ENCODE measurements around the gene TCAP. TPM values are rescaled to one million over a fixed set of nuclear protein-coding genes. Genes with fewer than 3 reads are reported as not detected.

Gene TCAP
- polyA plus RNA-seq, 1 of the 3 experiments (the other 2 are of a cell fraction) = 0.43 TPM

GRCh38 chr17:39673335-39674081 is 8.4 kb downstream of the TCAP start:
- Histone ChIP-seq H4K20me1 (ENCODE audit: insufficient read depth) (no peaks in the 10 kb centered on the region), H3K27me3 (ENCODE audit: insufficient read depth) (no peaks in the 10 kb centered on the region), H3K4me2 (no peak overlapping the region), H3K4me3 (ENCODE audit: low read depth in 2 of 2, low read length in 1 of 2) (no peak overlapping the region), H2AFZ (ENCODE audit: low read depth) (no peak overlapping the region), H3K36me3 (replicated peaks in 1 of 2; ENCODE audit: control insufficient read depth in 1 of 2, insufficient read depth in 2 of 2, low read length in 1 of 2) (no peaks in the 10 kb centered on the region), H3K4me1 (ENCODE audit: control insufficient read depth in 1 of 2, insufficient read depth in 2 of 2, low read depth in 1 of 2, low read length in 1 of 2) (peaks cover 0 to 2% of the 10 kb centered on the region in 2 experiments; a peak in 1 of 4 replicates), H3K27ac (ENCODE audit: low read depth in 2 of 2, low read length in 1 of 2) (no peak overlapping the region), H3F3A (replicated peaks; ENCODE audit: insufficient read depth) (no peaks in the 10 kb centered on the region), H3K9me3 (no peaks in the 10 kb centered on the region), H3K9ac (no peak overlapping the region), H3K9me2 (no peaks in the 10 kb centered on the region), H3K79me2 (ENCODE audit: insufficient read depth) (no peaks in the 10 kb centered on the region)
- 36% methylated on average over 6 of the region's 13 CpGs for WGBS (ENCODE audit: low lambda C conversion rate)
- no peak for TF ChIP-seq USF1 (IDR thresholded peaks at IDR 0.05; ENCODE audit: borderline replicate concordance, low read depth)
- no peak for TF ChIP-seq RCOR1 (IDR thresholded peaks at IDR 0.05; ENCODE audit: low read length)
- TF ChIP-seq GATA2 (CRISPR knock-in tag; IDR thresholded peaks at IDR 0.05) = no peak
- no peak for TF ChIP-seq POLR2AphosphoS5 (IDR thresholded peaks at IDR 0.05; ENCODE audit: low read depth, low read length)
- no peak for TF ChIP-seq TEAD4 (IDR thresholded peaks at IDR 0.05; ENCODE audit: borderline replicate concordance, insufficient read depth)
- TF ChIP-seq RFX5 (IDR thresholded peaks at IDR 0.05; ENCODE audit: low read length) = no peak
- TF ChIP-seq, protein P1, sequence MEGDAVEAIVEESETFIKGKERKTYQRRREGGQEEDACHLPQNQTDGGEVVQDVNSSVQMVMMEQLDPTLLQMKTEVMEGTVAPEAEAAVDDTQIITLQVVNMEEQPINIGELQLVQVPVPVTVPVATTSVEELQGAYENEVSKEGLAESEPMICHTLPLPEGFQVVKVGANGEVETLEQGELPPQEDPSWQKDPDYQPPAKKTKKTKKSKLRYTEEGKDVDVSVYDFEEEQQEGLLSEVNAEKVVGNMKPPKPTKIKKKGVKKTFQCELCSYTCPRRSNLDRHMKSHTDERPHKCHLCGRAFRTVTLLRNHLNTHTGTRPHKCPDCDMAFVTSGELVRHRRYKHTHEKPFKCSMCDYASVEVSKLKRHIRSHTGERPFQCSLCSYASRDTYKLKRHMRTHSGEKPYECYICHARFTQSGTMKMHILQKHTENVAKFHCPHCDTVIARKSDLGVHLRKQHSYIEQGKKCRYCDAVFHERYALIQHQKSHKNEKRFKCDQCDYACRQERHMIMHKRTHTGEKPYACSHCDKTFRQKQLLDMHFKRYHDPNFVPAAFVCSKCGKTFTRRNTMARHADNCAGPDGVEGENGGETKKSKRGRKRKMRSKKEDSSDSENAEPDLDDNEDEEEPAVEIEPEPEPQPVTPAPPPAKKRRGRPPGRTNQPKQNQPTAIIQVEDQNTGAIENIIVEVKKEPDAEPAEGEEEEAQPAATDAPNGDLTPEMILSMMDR (IDR thresholded peaks at IDR 0.05) = no peak
- no peak for TF ChIP-seq EP300 (IDR thresholded peaks at IDR 0.05; ENCODE audit: borderline replicate concordance in 1 of 2, low read depth in 1 of 2, low read length in 1 of 2)
- TF ChIP-seq FOSL2 (IDR thresholded peaks at IDR 0.05; ENCODE audit: borderline replicate concordance, low read depth) = no peak
- TF ChIP-seq FOXJ3 (CRISPR knock-in tag; IDR thresholded peaks at IDR 0.05) = no peak
- TF ChIP-seq RAD21 (IDR thresholded peaks at IDR 0.05; ENCODE audit: low read length) = no peak
- TF ChIP-seq CHD2 (IDR thresholded peaks at IDR 0.05; ENCODE audit: low read length, partially characterized antibody) = no peak
- no peak for TF ChIP-seq TCF12 (IDR thresholded peaks at IDR 0.05)
- TF ChIP-seq SMC3 (IDR thresholded peaks at IDR 0.05; ENCODE audit: low read depth, low read length) = no peak
- TF ChIP-seq MXI1 (IDR thresholded peaks at IDR 0.05; ENCODE audit: low read depth, low read length) = no peak
- TF ChIP-seq, protein P2, sequence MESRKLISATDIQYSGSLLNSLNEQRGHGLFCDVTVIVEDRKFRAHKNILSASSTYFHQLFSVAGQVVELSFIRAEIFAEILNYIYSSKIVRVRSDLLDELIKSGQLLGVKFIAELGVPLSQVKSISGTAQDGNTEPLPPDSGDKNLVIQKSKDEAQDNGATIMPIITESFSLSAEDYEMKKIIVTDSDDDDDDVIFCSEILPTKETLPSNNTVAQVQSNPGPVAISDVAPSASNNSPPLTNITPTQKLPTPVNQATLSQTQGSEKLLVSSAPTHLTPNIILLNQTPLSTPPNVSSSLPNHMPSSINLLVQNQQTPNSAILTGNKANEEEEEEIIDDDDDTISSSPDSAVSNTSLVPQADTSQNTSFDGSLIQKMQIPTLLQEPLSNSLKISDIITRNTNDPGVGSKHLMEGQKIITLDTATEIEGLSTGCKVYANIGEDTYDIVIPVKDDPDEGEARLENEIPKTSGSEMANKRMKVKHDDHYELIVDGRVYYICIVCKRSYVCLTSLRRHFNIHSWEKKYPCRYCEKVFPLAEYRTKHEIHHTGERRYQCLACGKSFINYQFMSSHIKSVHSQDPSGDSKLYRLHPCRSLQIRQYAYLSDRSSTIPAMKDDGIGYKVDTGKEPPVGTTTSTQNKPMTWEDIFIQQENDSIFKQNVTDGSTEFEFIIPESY (IDR thresholded peaks at IDR 0.05; ENCODE audit: borderline replicate concordance, low read depth) = no peak
- no peak for TF ChIP-seq NRF1 (IDR thresholded peaks at IDR 0.05; ENCODE audit: low read depth, low read length)
- ChIA-PET CTCF (interaction anchor here (2.1 to 15.8 kb wide), 4 partner anchors 20 to 57 kb away, joined by 8 to 279 read pairs (median 80); partner anchors contain the start of genes MIEN1 and PPP1R1B), POLR2A (no interaction called here)
- DNase-seq = no peak

Data from SK-N-SH (cell line).